K562 (cell line): ENCODE measurements around the gene RPN1. TPM values are rescaled to one million over a fixed set of nuclear protein-coding genes. Genes with fewer than 3 reads are reported as not detected.

Experiments
- ATAC-seq: fragments of 200-7000 bp; cut with Tn5 transposase; 3 replicates; pipeline ENCODE4 v1.9.1; 2020; ENCODE audit warnings: moderate library complexity
- BruUV-seq: library from RNA; stranded (reverse); fragments of 400-500 nt; replicated peaks from 2 replicates; lab custom pipeline; 2021; lab: Mats Ljungman, UMichigan
- CTCF ChIA-PET: fragments of 300-600 bp; formaldehyde crosslinking; extraction: SDS; loops from one replicate; lab custom pipeline; 2021; ENCODE audit warnings: low intra/inter-chr PET ratio; lab: Yijun Ruan, JAX
- POLR2A ChIA-PET: fragments of 300-600, 350-650 bp; sonication (Branson Sonifier 250); formaldehyde crosslinking; extraction: SDS; loops from one replicate; lab custom pipeline; 2021; ENCODE audit warnings: antibody characterized with exemption, inconsistent platforms; lab: Yijun Ruan, JAX
- DNase-seq, 4 experiments: peaks; one replicate each; pipeline versions ENCODE4 v3.0.0 to v3.0.0-alpha.2; 2011 to 2018; ENCODE audit warnings: low spot score in 3 of 4, mixed read lengths in 3 of 4; ENCODE audit errors: extremely low read depth in 1 of 4
- FAIRE-seq: peaks from 2 replicates; lab custom pipeline; 2011; peaks lifted over from hg19 to GRCh38; lab: Jason Lieb, UNC
- H2AFZ ChIP-seq: 2 replicates; pipeline ENCODE4 v1.6.0; 2011; ENCODE audit warnings: low read depth, low read length, control low read depth, inconsistent platforms
- H3K27ac ChIP-seq: fragments of 200-600 bp; 3 replicates; pipeline ENCODE4 v1.8.0; 2011; ENCODE audit warnings: low read depth, mild to moderate bottlenecking, control low read depth, inconsistent platforms, low read length, moderate library complexity, mixed read lengths; ENCODE audit errors: extremely low read depth
- H3K27me3 ChIP-seq, 2 experiments: fragments of 300-600 bp in 1 of 2; 2 replicates in 1 of 2; 3 replicates in 1 of 2; pipeline versions ENCODE4 v1.6.0 to v1.8.0; 2011; ENCODE audit warnings: inconsistent platforms in 2 of 2, low read length in 2 of 2, mild to moderate bottlenecking in 1 of 2, mixed read lengths in 1 of 2, moderate library complexity in 1 of 2; ENCODE audit not compliant: control insufficient read depth in 2 of 2, insufficient read depth in 2 of 2
- H3K36me3 ChIP-seq: fragments of 300-600 bp; 3 replicates; pipeline ENCODE4 v1.8.0; 2011; ENCODE audit warnings: mild to moderate bottlenecking, low read length, inconsistent platforms; ENCODE audit not compliant: control insufficient read depth, insufficient read depth
- H3K4me1 ChIP-seq, 2 experiments: fragments of 200-600 bp in 1 of 2; replicated peaks in 1 of 2; 2 replicates in 1 of 2; 3 replicates in 1 of 2; pipeline versions ENCODE4 v1.5.1 to v1.8.0; 2011; ENCODE audit warnings: inconsistent platforms in 2 of 2, low read length in 2 of 2, mild to moderate bottlenecking in 1 of 2, mixed read lengths in 1 of 2, moderate library complexity in 1 of 2; ENCODE audit not compliant: control insufficient read depth in 2 of 2, insufficient read depth in 2 of 2
- H3K4me2 ChIP-seq: 2 replicates; pipeline ENCODE4 v1.6.1; 2011; ENCODE audit warnings: low read length, control low read depth, inconsistent platforms, mixed read lengths; ENCODE audit not compliant: insufficient read depth
- H3K4me3 ChIP-seq: fragments of 200-600 bp; sonication (generic), shearing (Covaris generic); 2 replicates; pipeline ENCODE4 v1.5.1; 2016; ENCODE audit warnings: control low read depth, inconsistent platforms
- H3K79me2 ChIP-seq: fragments of 200-600 bp; 3 replicates; pipeline ENCODE4 v1.8.0; 2011; ENCODE audit warnings: low read length, inconsistent platforms; ENCODE audit not compliant: control insufficient read depth, insufficient read depth
- H3K9ac ChIP-seq, 2 experiments: 2 replicates each; pipeline versions ENCODE4 v1.6.0 to v1.6.1; 2011; ENCODE audit warnings: low read depth in 2 of 2, low read length in 2 of 2, control low read depth in 1 of 2, inconsistent platforms in 1 of 2, mild to moderate bottlenecking in 1 of 2, mixed read lengths in 1 of 2; ENCODE audit not compliant: insufficient read depth in 1 of 2
- H3K9me1 ChIP-seq: one replicate; pipeline ENCODE4 v1.6.0; 2011; ENCODE audit warnings: inconsistent platforms, mild to moderate bottlenecking, low read length, moderate library complexity; ENCODE audit not compliant: control insufficient read depth, insufficient read depth
- H3K9me3 ChIP-seq: replicated peaks from 2 replicates; pipeline ENCODE4 v1.5.1; 2011; ENCODE audit warnings: low read depth, low read length, inconsistent platforms; ENCODE audit not compliant: control insufficient read depth, insufficient read depth
- H4K20me1 ChIP-seq: replicated peaks from 2 replicates; pipeline ENCODE4 v1.6.1; 2011; ENCODE audit warnings: low read length, inconsistent platforms, mixed read lengths; ENCODE audit not compliant: control insufficient read depth, insufficient read depth
- CBFA2T2 ChIP-seq: fragments of 450-650 bp; conservative IDR thresholded peaks from 2 replicates; pipeline ENCODE4 v1.6.1; 2017; ENCODE audit warnings: mild to moderate bottlenecking
- CHD2 ChIP-seq: IDR thresholded peaks from 2 replicates; pipeline ENCODE4 v1.6.1; 2011; ENCODE audit warnings: low read depth, low read length
- NFRKB ChIP-seq: fragments of 450-650 bp; IDR thresholded peaks from 2 replicates; pipeline ENCODE4 v1.6.1; 2016; ENCODE audit warnings: low read depth
- REST ChIP-seq, 2 experiments: fragments of 450-650 bp; formaldehyde crosslinking in 1 of 2; IDR thresholded peaks; 2 replicates each; pipeline versions ENCODE4 v1.4.0 to v1.6.1; 2014 to 2020; ENCODE audit warnings: mild to moderate bottlenecking in 2 of 2, borderline replicate concordance in 1 of 2, low read depth in 1 of 2
- SMC3 ChIP-seq: conservative IDR thresholded peaks from 2 replicates; pipeline ENCODE4 v1.6.1; 2011; ENCODE audit warnings: low read depth, low read length, improper control_type of control experiment; ENCODE audit not compliant: insufficient read depth
- STAG1 ChIP-seq: sonication (generic); formaldehyde crosslinking; IDR thresholded peaks from 2 replicates; pipeline ENCODE4 v1.5.0; 2020; ENCODE audit warnings: missing genetic modification reagents, borderline replicate concordance
- ZBED1 ChIP-seq: IDR thresholded peaks from 2 replicates; pipeline ENCODE4 v1.6.1; 2014
- ZNF347 ChIP-seq: fragments of 450-650 bp; formaldehyde crosslinking; IDR thresholded peaks from 2 replicates; pipeline ENCODE4 v1.4.0; 2020; ENCODE audit warnings: low read depth, mild to moderate bottlenecking, moderate library complexity
- ZNF589 ChIP-seq: fragments of 200-800 bp; sonication (Bioruptor generic); IDR thresholded peaks from 2 replicates; pipeline ENCODE4 v1.6.1; 2016; ENCODE audit warnings: low read depth, missing genetic modification characterization, missing compliant biosample characterization
- WGBS: fragments of 100-300 bp; shearing (Covaris generic); methylation state at CpG from one replicate; pipeline ENCODE4 v1.1.6; 2016; ENCODE audit warnings: low coverage, mixed read lengths; ENCODE audit not compliant: insufficient coverage; ENCODE audit errors: missing lambda C conversion rate; 5-methylcytosine and 5-hydroxymethylcytosine counted together
- in situ Hi-C: fragments of 300-500 bp; cut with MboI; formaldehyde crosslinking; loops from 4 replicates; pipeline ENCODE4 v1.15.0; 2018; ENCODE audit warnings: inconsistent platforms, mixed read lengths
- intact Hi-C: fragments of 100-400 bp; cut with micrococcal nuclease; formaldehyde crosslinking; loops from 2 replicates; pipeline ENCODE4 v1.14.2; 2022
- polyA plus RNA-seq, 8 experiments: library from polyadenylated mRNA; depleted of rRNA in 4 of 8; stranded (reverse) in 5 of 8; unstranded in 3 of 8; fragments of >200 nt; fragmentation: Nextera tagmentation in 2 of 8; fragmentation: Illumina TruSeq in 1 of 8; extraction: Ambion mirVana in 2 of 8; extraction: Trizol in 1 of 8; gene quantifications; 2 replicates each; pipeline versions ENCODE4 v1.2.1 to v1.2.3, GENCODE V29; 2011 to 2014; ENCODE audit warnings: inconsistent platforms in 1 of 8, missing spikeins in 1 of 8
- total RNA-seq, 7 experiments: library from RNA; depleted of rRNA in 6 of 7; stranded (reverse); fragments of >200 nt in 6 of 7; fragmentation: Illumina TruSeq in 2 of 7; extraction: Trizol in 2 of 7; gene quantifications; 2 replicates each; pipeline versions ENCODE4 v1.2.1 to v1.2.3, GENCODE V29; 2011 to 2021; ENCODE audit warnings: low replicate concordance in 1 of 7
- TF ChIP-seq, protein P1 (sequence below): IDR thresholded peaks from 2 replicates; pipeline ENCODE4 v1.6.1; 2011; ENCODE audit not compliant: insufficient read length; ENCODE audit errors: extremely low read depth
- TF ChIP-seq, protein P2 (sequence below): fragments of 250-450 bp; sonication (Bioruptor Pico); IDR thresholded peaks from 2 replicates; pipeline ENCODE4 v1.5.0; 2021

Gene RPN1
- total and polyA plus RNA-seq, 9 of the 15 experiments (the other 6 are each of a cell fraction or from before 2014, with no cell fraction given): 39.5 to 300 (median 148) TPM

GRCh38 chr3:128590948-128591347 is 59.7 kb downstream of the RPN1 start:
- ATAC-seq: peak; percentile 96
- ChIA-PET POLR2A (interaction anchor here (1.3 kb wide), 1 partner anchor 182 kb away, joined by 6 read pairs; no protein-coding TSS in a partner anchor), CTCF (no interaction called here)
- Histone ChIP-seq H3K9ac (no peak overlapping the region; a peak in 1 of 4 replicates), H3K4me1 (peaks cover 3 to 9% of the 10 kb centered on the region in 2 experiments; a peak in 4 of 5 replicates), H3K4me3 (no peak overlapping the region), H2AFZ (no peak overlapping the region), H3K4me2 (no peak overlapping the region), H3K9me3 (no peaks in the 10 kb centered on the region), H4K20me1 (no peaks in the 10 kb centered on the region), H3K79me2 (no peaks in the 10 kb centered on the region), H3K36me3 (no peaks in the 10 kb centered on the region), H3K9me1 (no peaks in the 10 kb centered on the region), H3K27ac (no peak overlapping the region), H3K27me3 (no peaks in the 10 kb centered on the region)
- in situ Hi-C loops: no loop called here
- intact Hi-C loops: loop anchor here (5.0 kb wide), 1 partner anchor 206 kb away; no protein-coding TSS in a partner anchor
- peak; percentile 57 for FAIRE-seq
- no TSS peak for BruUV-seq
- peak in 3 of 4 experiments; percentile 31 to 54 (median 53) for DNase-seq
- WGBS: 50% methylated on average over 6 of the region's 8 CpGs
- TF ChIP-seq NFRKB (no peak), REST (IDR thresholded peaks at IDR 0.05; ENCODE audit: borderline replicate concordance) (peak; percentile 54; the same call in 1 of the 2 replicates), REST (CRISPR knock-in tag; IDR thresholded peaks at IDR 0.05; ENCODE audit: low read depth) (no peak), ZBED1 (no peak), SMC3 (0 out of 2 replicates have a peak, but pooled peaks have one; percentile 26), CBFA2T2 (no peak), STAG1 (CRISPR knock-in tag) (0 out of 2 replicates have a peak, but pooled peaks have one; percentile 36), CHD2 (no peak), ZNF347 (no peak), ZNF589 (CRISPR knock-in tag) (no peak)
- TF ChIP-seq, protein P1, sequence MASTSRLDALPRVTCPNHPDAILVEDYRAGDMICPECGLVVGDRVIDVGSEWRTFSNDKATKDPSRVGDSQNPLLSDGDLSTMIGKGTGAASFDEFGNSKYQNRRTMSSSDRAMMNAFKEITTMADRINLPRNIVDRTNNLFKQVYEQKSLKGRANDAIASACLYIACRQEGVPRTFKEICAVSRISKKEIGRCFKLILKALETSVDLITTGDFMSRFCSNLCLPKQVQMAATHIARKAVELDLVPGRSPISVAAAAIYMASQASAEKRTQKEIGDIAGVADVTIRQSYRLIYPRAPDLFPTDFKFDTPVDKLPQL: no peak
- TF ChIP-seq, protein P2, sequence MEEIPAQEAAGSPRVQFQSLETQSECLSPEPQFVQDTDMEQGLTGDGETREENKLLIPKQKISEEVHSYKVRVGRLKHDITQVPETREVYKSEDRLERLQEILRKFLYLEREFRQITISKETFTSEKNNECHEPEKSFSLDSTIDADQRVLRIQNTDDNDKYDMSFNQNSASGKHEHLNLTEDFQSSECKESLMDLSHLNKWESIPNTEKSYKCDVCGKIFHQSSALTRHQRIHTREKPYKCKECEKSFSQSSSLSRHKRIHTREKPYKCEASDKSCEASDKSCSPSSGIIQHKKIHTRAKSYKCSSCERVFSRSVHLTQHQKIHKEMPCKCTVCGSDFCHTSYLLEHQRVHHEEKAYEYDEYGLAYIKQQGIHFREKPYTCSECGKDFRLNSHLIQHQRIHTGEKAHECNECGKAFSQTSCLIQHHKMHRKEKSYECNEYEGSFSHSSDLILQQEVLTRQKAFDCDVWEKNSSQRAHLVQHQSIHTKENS: no peak
